ENCODE data around the gene ACO1.

Gene ACO1

DNA sequence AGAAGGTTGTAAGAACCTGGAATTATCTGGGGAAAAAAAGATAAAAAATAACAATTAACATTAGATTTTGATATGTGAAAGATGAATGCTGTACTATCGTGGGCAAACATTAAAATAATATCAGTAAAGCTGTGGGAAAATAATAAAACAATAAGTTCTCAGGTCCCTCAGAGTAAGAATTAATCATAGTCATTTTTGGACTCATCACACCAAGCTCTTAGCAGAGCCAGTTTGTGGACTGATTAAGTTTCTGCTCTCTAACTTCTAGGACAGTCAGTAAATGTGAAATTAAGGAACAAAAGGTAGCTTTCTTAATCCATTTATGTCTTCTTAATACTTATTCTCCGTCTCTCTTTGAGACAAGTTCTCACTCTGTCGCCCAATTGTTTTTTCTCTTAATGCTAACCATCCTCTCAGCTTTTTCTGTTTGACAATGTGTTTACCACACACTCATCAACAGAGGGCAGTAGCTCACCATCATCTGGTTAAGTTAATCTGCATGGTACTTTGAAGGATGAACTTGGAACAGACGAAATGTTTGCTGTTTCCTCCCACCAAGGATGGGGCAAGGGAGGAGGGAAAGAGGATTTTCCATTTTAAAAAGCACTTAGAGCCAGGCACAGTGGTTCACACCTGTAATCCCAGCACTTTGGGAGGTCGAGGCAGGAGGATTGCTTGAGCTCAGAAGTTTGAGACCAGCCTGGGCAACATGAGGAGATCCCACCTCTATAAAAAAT is 5.3 kb upstream of the ACO1 start:
- Mint-ChIP-seq H3K27me3 (ENCODE audit: low read depth) (peaks cover 44% of the 10 kb centered on the region), H3K4me3 (peak overlapping the region in 1 of 3 experiments; percentile 2), H3K36me3 (ENCODE audit: low read depth) (no peaks in the 10 kb centered on the region), H3K9me3 (no peaks in the 10 kb centered on the region), H3K4me1 (peaks cover 6% of the 10 kb centered on the region), H3K27ac (no peak overlapping the region)
- TF ChIP-seq, protein P1, sequence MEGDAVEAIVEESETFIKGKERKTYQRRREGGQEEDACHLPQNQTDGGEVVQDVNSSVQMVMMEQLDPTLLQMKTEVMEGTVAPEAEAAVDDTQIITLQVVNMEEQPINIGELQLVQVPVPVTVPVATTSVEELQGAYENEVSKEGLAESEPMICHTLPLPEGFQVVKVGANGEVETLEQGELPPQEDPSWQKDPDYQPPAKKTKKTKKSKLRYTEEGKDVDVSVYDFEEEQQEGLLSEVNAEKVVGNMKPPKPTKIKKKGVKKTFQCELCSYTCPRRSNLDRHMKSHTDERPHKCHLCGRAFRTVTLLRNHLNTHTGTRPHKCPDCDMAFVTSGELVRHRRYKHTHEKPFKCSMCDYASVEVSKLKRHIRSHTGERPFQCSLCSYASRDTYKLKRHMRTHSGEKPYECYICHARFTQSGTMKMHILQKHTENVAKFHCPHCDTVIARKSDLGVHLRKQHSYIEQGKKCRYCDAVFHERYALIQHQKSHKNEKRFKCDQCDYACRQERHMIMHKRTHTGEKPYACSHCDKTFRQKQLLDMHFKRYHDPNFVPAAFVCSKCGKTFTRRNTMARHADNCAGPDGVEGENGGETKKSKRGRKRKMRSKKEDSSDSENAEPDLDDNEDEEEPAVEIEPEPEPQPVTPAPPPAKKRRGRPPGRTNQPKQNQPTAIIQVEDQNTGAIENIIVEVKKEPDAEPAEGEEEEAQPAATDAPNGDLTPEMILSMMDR (IDR thresholded peaks at IDR 0.05; ENCODE audit: unreplicated experiment in 3 of 3) = peak; percentile 68 to 74 (median 73)

DNA sequence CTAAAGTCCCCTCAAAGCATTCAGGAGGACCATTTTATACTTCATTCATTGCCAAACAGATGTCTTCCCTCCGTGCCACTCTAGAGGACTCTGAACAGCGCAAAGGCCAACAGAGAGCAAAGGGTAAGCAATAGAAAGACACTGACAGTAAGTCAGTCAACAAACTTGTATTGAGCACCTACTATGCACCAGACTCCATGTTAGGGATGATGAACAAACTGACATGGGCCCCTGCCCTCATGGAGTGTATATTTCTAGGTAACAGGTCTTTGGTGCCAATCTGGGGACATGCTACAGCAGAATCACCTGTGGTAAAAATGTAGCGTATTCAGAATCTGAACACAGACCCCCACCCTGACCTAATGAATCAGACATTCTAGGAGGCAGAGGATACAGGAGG is 3.5 kb upstream of the ACO1 start:
- no peaks in the 10 kb centered on the region for H3K36me3 Mint-ChIP-seq (ENCODE audit: low read depth)

DNA sequence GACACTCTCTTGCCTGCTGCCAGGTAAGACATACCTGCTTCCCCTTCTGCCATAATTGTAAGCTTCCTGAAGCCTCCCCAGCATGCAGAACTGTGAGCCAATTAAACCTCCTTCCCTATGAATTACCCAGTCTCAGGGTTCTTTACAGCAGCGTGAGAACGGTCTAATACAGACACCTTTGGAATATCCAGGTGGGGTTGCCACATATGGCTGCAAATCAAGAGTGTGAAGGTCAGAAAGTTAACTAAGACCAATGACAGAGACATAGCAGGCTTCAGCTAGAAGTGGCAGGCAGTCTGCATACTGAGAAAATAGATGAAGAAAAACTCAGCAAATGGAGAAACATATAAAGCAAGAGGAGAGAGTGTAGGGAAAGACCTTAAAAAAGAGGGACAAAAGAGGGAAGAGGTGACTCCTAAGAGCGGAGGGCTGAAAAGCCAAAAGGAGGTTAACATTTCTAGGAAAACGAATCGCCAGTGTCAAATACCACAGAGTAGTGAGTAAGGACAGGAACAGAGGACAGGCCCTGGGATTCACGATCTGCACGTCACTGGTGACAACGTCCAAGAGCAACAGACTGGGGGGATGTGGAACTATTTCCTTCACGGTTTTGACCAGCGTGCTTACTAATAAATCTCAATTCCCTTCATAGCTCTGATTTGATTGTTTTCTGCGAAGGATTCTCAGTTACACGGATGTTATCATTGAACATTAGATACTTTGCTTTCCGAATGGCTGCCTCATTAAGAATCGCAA is 1.7 kb upstream of the ACO1 start:
- Mint-ChIP-seq H3K9me3 (no peaks in the 10 kb centered on the region), H3K27ac (peak overlapping the region in 2 of 3 experiments; percentile 1 to 34), H3K4me3 (peak overlapping the region; percentile 56 to 78 (median 72)), H3K27me3 (ENCODE audit: low read depth) (peaks cover 44% of the 10 kb centered on the region), H3K4me1 (peaks cover 16% of the 10 kb centered on the region), H3K36me3 (ENCODE audit: low read depth) (no peaks in the 10 kb centered on the region)
- TF ChIP-seq, protein P1 (IDR thresholded peaks at IDR 0.05; ENCODE audit: unreplicated experiment in 3 of 3) = no peak

More for the DNA sequence above, 3.5 kb upstream of the ACO1 start:
- Mint-ChIP-seq H3K4me1 (peaks cover 10% of the 10 kb centered on the region), H3K9me3 (no peaks in the 10 kb centered on the region), H3K4me3 (no peak overlapping the region), H3K27ac (no peak overlapping the region), H3K27me3 (ENCODE audit: low read depth) (peaks cover 44% of the 10 kb centered on the region)
- TF ChIP-seq, protein P1 (IDR thresholded peaks at IDR 0.05; ENCODE audit: unreplicated experiment in 3 of 3) = no peak

DNA sequence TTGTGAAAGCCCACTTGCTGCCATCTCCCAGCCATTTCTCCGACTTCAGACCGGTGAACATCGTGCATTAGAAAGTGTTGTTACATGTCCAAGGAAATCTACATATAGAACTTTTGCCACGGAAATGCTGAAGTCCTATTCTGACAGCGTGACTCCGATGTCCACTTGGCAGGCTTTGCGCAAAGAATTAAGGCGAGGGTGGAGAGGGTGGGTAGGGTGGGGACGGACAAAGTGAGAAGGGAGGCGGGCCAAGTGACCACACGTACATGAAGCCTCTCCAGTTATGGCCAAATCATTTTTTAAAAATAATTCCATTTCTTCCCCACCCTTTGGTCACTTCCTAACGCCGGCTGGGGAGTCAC is 460 bp upstream of the ACO1 start:
- Mint-ChIP-seq H3K27me3 (ENCODE audit: low read depth) (peaks cover 44% of the 10 kb centered on the region), H3K9me3 (no peaks in the 10 kb centered on the region), H3K27ac (peak overlapping the region; percentile 8 to 75 (median 21)), H3K36me3 (ENCODE audit: low read depth) (no peaks in the 10 kb centered on the region), H3K4me1 (peaks cover 16% of the 10 kb centered on the region), H3K4me3 (peak overlapping the region; percentile 81 to 86 (median 83))
- TF ChIP-seq, protein P1 (IDR thresholded peaks at IDR 0.05; ENCODE audit: unreplicated experiment in 3 of 3) = no peak

DNA sequence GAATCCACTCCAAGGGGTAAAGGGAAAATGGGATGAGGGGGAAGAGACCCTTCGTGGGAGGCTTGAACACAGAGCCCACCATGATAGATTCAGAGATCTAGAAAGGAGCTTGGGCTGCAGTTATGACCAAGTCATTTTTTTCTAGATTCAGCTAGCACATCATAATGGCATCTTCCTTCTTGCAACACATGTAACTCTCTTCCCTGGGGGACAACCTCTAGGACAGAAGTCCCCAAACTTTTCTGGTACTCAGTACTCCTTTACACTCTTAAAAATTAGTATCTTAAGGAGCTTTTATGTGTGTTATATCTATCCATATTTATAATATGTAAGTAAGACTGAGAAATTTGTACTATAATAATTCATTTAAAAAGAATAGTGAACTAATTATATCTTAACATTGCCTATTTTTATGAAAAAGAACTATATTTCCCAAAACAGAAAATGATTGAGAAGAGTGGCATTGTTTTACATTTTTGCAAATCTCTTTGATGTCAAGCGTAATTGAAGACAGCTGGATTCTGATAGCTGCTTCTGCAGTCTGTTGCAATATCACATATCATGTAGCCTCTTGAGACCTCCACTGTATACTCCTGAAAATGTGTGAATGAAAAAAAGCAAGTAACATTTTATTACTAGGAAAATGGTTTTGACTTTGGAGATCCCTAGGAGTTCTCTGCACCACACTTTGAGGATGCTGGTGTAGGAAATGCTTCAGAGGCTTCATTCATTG is 875 bp downstream of the ACO1 start:
- H3K4me3 Mint-ChIP-seq = peak overlapping the region; percentile 92 to 96 (median 94)
- H3K36me3 Mint-ChIP-seq (ENCODE audit: low read depth) = no peaks in the 10 kb centered on the region
- TF ChIP-seq, protein P1 (IDR thresholded peaks at IDR 0.05; ENCODE audit: unreplicated experiment in 3 of 3) = no peak
- H3K9me3 Mint-ChIP-seq = no peaks in the 10 kb centered on the region
- peaks cover 16% of the 10 kb centered on the region for H3K4me1 Mint-ChIP-seq
- peaks cover 35% of the 10 kb centered on the region for H3K27me3 Mint-ChIP-seq (ENCODE audit: low read depth)
- peak overlapping the region in 2 of 3 experiments; percentile 69 to 97 for H3K27ac Mint-ChIP-seq

Measured in nephron (organoid).